Right cardiac atrium (tissue), 5 donors: ENCODE data around the gene SPDL1. TPM values are rescaled to one million over a fixed set of nuclear protein-coding genes. Genes with fewer than 3 reads are reported as not detected.

Experiments
- ATAC-seq, 2 donors: fragments of 200-7000 bp; cut with Tn5 transposase; one replicate each; pipeline versions ENCODE4 v1.8.0 to v1.9.1; 2020; ENCODE audit warnings: moderate library complexity in 2 of 2, mild to moderate bottlenecking in 1 of 2
- DNase-seq, 3 donors: peaks; one replicate each; pipeline ENCODE4 v3.0.0-alpha.2; 2020
- H3K27ac ChIP-seq: one replicate; pipeline ENCODE4 v1.5.1; 2013; ENCODE audit warnings: mild to moderate bottlenecking, low read length, control low read depth, moderate library complexity
- H3K27me3 ChIP-seq: one replicate; pipeline ENCODE4 v1.6.1; 2013; ENCODE audit not compliant: control insufficient read depth, insufficient read depth
- H3K4me1 ChIP-seq: one replicate; pipeline ENCODE4 v1.6.1; 2013; ENCODE audit warnings: low read length; ENCODE audit not compliant: control insufficient read depth, insufficient read depth
- H3K4me3 ChIP-seq: one replicate; pipeline ENCODE4 v1.5.1; 2013; ENCODE audit warnings: low read length, control low read depth
- H3K9me3 ChIP-seq: one replicate; pipeline ENCODE4 v1.6.1; 2013; ENCODE audit warnings: low read length; ENCODE audit not compliant: control insufficient read depth
- WGBS: extraction: QIAGEN DNeasy Blood & Tissue Kit; methylation state at CpG from one replicate; pipeline ENCODE4 v1.1.7; 2013; 5-methylcytosine and 5-hydroxymethylcytosine counted together
- intact Hi-C, 4 donors: fragments of 100-400 bp; cut with DNase I; formaldehyde crosslinking; loops; one replicate each; pipeline versions ENCODE4 v1.11.0 to v1.14.0; 2022 to 2023
- polyA plus RNA-seq: library from polyadenylated mRNA; stranded (reverse); fragments of 200-250 nt; gene quantifications from one replicate; pipeline ENCODE4 v1.2.3, GENCODE V29; 2013
- total RNA-seq, 4 donors: library from RNA; stranded (reverse); fragmentation: NEBNext Ultra II Directional; extraction: Animal tissue kit (Norgen Biotek cat#: 25700); gene quantifications; one replicate each; pipeline ENCODE4 v1.2.1, GENCODE V29; 2021
- donor health status: healthy with polysubstance abuse.
- donor health status: DM: no; HTN: yes; CAD: no.
- donor health status: DM: no; HTN: no; CAD: no.
- donor health status: DM: no; HTN: yes; CAD: no; lungs with severe emphysema.
- donor health status: DM: yes; HTN: yes; CAD: no.

SPDL1 gene
- total and polyA plus RNA-seq, 5 donors, result 2.6 to 5.9 (median 5.2) TPM

- ATAC-seq, result no peak
- H3K9me3 ChIP-seq, result no peaks in the 10 kb centered on the region
- no peak overlapping the region for H3K4me3 ChIP-seq
- 67% methylated on average over 4 of the region's 4 CpGs for WGBS
- H3K4me1 ChIP-seq, result no peaks in the 10 kb centered on the region
- intact Hi-C loops, result no loop called here
- DNase-seq, result no peak
- no peaks in the 10 kb centered on the region for H3K27me3 ChIP-seq
- no peak overlapping the region for H3K27ac ChIP-seq
These were observed 47.8 kb downstream of the SPDL1 start for GRCh38 chr5:169631360-169631759.

GRCh38 chr5:169632946-169633345 is 49.4 kb downstream of the SPDL1 start:
- no peak overlapping the region for H3K4me3 ChIP-seq
- WGBS, result 74% methylated on average over 1 of the region's 1 CpG
- no peaks in the 10 kb centered on the region for H3K27me3 ChIP-seq
- no peaks in the 10 kb centered on the region for H3K9me3 ChIP-seq
- intact Hi-C loops, result no loop called here
- ATAC-seq (no peak), DNase-seq (no peak)
- no peaks in the 10 kb centered on the region for H3K4me1 ChIP-seq
- no peak overlapping the region for H3K27ac ChIP-seq

GRCh38 chr5:169634606-169635005 is 51.0 kb downstream of the SPDL1 start:
- Histone ChIP-seq H3K27ac (no peak overlapping the region), H3K4me3 (no peak overlapping the region), H3K4me1 (no peaks in the 10 kb centered on the region), H3K9me3 (peaks cover 2% of the 10 kb centered on the region), H3K27me3 (no peaks in the 10 kb centered on the region)
- ATAC-seq (no peak), DNase-seq (no peak)
- WGBS, result 77% methylated on average over 1 of the region's 1 CpG
- intact Hi-C loops, result no loop called here

GRCh38 chr5:169635936-169636335 is 52.4 kb downstream of the SPDL1 start:
- 53% methylated on average over 1 of the region's 1 CpG for WGBS
- Histone ChIP-seq H3K27me3 (no peaks in the 10 kb centered on the region), H3K9me3 (peaks cover 2% of the 10 kb centered on the region), H3K4me3 (no peak overlapping the region), H3K4me1 (no peaks in the 10 kb centered on the region), H3K27ac (no peak overlapping the region)
- intact Hi-C loops, result no loop called here
- ATAC-seq, result no peak
- DNase-seq, result no peak

GRCh38 chr5:169636477-169637084 is 53.0 kb downstream of the SPDL1 start:
- H3K4me3 ChIP-seq, result no peak overlapping the region
- 48% methylated on average over 23 of the region's 23 CpGs for WGBS
- intact Hi-C loops, result no loop called here
- no peak for ATAC-seq
- DNase-seq, result peak in 1 of 3 donors; percentile 45
- H3K9me3 ChIP-seq, result peaks cover 2% of the 10 kb centered on the region
- no peaks in the 10 kb centered on the region for H3K4me1 ChIP-seq
- H3K27ac ChIP-seq, result no peak overlapping the region
- no peaks in the 10 kb centered on the region for H3K27me3 ChIP-seq

- Histone ChIP-seq H3K4me3 (peak within 1 kb of the TSS; percentile 30), H3K27ac (no peak within 1 kb of the TSS), H3K27me3 (no peaks in the 10 kb centered on the region), H3K9me3 (peaks cover 2% of the 10 kb centered on the region), H3K4me1 (no peaks in the 10 kb centered on the region)
- 1% methylated on average over 42 of the region's 42 CpGs for WGBS
- intact Hi-C loops, result no loop called here
- DNase-seq (peak; percentile 58 to 87 (median 84)), ATAC-seq (peak; percentile 71 to 76)
These were observed 53.5 kb downstream of the SPDL1 start, which contains the start of gene DOCK2 for GRCh38 chr5:169637085-169637548. Gene DOCK2 (plus strand): TSS chr5:169637275. CDS start chr5:169637327, 52 bp downstream.

GRCh38 chr5:169637549-169638121 is 54.1 kb downstream of the SPDL1 start:
- WGBS, result 14% methylated on average over 18 of the region's 18 CpGs
- intact Hi-C loops, result no loop called here
- Histone ChIP-seq H3K4me3 (peak overlapping the region; percentile 30), H3K27me3 (no peaks in the 10 kb centered on the region), H3K27ac (no peak overlapping the region), H3K4me1 (no peaks in the 10 kb centered on the region), H3K9me3 (peaks cover 2% of the 10 kb centered on the region)
- ATAC-seq (peak; percentile 36 to 48), DNase-seq (peak in 2 of 3 donors; percentile 58 to 59)

- no peaks in the 10 kb centered on the region for H3K4me1 ChIP-seq
- intact Hi-C loops, result no loop called here
- no peak overlapping the region for H3K4me3 ChIP-seq
- 24% methylated on average over 6 of the region's 6 CpGs for WGBS
- no peak for ATAC-seq
- no peak for DNase-seq
- no peak overlapping the region for H3K27ac ChIP-seq
- peaks cover 2% of the 10 kb centered on the region for H3K9me3 ChIP-seq
- no peaks in the 10 kb centered on the region for H3K27me3 ChIP-seq
These were observed 57.7 kb downstream of the SPDL1 start for GRCh38 chr5:169641253-169641652.

- 90% methylated on average over 3 of the region's 3 CpGs for WGBS
- H3K4me3 ChIP-seq, result no peak overlapping the region
- no peak for DNase-seq
- no peaks in the 10 kb centered on the region for H3K27me3 ChIP-seq
- no peak for ATAC-seq
- intact Hi-C loops, result no loop called here
- H3K27ac ChIP-seq, result no peak overlapping the region
- no peaks in the 10 kb centered on the region for H3K9me3 ChIP-seq
- H3K4me1 ChIP-seq, result peaks cover 7% of the 10 kb centered on the region
These were observed 63.3 kb downstream of the SPDL1 start for GRCh38 chr5:169646856-169647255.

- H3K27me3 ChIP-seq, result no peaks in the 10 kb centered on the region
- no peak overlapping the region for H3K4me3 ChIP-seq
- no peaks in the 10 kb centered on the region for H3K9me3 ChIP-seq
- DNase-seq (no peak), ATAC-seq (peak in 1 of 2 donors; percentile 36)
- no peak overlapping the region for H3K27ac ChIP-seq
- intact Hi-C loops, result no loop called here
- 20% methylated on average over 1 of the region's 1 CpG for WGBS
- H3K4me1 ChIP-seq, result peaks cover 7% of the 10 kb centered on the region
These were observed 64.0 kb downstream of the SPDL1 start for GRCh38 chr5:169647566-169647965.

- Histone ChIP-seq H3K4me1 (peaks cover 7% of the 10 kb centered on the region), H3K27me3 (no peaks in the 10 kb centered on the region), H3K4me3 (no peak overlapping the region), H3K27ac (no peak overlapping the region), H3K9me3 (no peaks in the 10 kb centered on the region)
- DNase-seq, result peak; percentile 19 to 69 (median 57)
- peak; percentile 35 to 63 for ATAC-seq
- WGBS, result 36% methylated on average over 13 of the region's 13 CpGs
- intact Hi-C loops, result no loop called here
These were observed 65.2 kb downstream of the SPDL1 start for GRCh38 chr5:169648725-169649310.
